Heart right ventricle (tissue), 16 donors: ENCODE results near the gene SNUPN. TPM values are rescaled to one million over a fixed set of nuclear protein-coding genes. Genes with fewer than 3 reads are reported as not detected.

ENCODE experiments used
- ATAC-seq, 8 donors: fragments of 200-7000 bp; cut with Tn5 transposase; one replicate each; pipeline ENCODE4 v1.9.1; 2020; ENCODE audit warnings: mild to moderate bottlenecking in 8 of 8, moderate library complexity in 8 of 8, moderate number of reproducible peaks in 1 of 8
- DNase-seq, 2 donors: peaks; one replicate each; pipeline ENCODE4 v3.0.0-alpha.2; 2020
- H3K27ac ChIP-seq, 10 donors: fragments of 200-600 bp; sonication (generic) in 2 of 10; one replicate each; pipeline versions ENCODE4 v1.5.0 to v1.8.0; 2020 to 2022; ENCODE audit warnings: mild to moderate bottlenecking in 3 of 10
- H3K27me3 ChIP-seq, 7 donors: fragments of 200-600 bp; one replicate each; pipeline ENCODE4 v1.8.0; 2021 to 2022; ENCODE audit warnings: mild to moderate bottlenecking in 2 of 7
- H3K36me3 ChIP-seq, 9 donors: fragments of 200-600 bp; sonication (generic) in 1 of 9; one replicate each; pipeline versions ENCODE4 v1.5.0 to v1.8.0; 2020 to 2022; ENCODE audit warnings: mild to moderate bottlenecking in 2 of 9
- H3K4me1 ChIP-seq, 9 donors: fragments of 200-600 bp; sonication (generic) in 1 of 9; one replicate each; pipeline versions ENCODE4 v1.5.0 to v1.8.0; 2020 to 2022; ENCODE audit warnings: mild to moderate bottlenecking in 4 of 9
- H3K4me3 ChIP-seq, 10 donors: fragments of 200-600 bp; sonication (generic) in 2 of 10; one replicate each; pipeline versions ENCODE4 v1.5.0 to v1.8.0; 2020 to 2022; ENCODE audit warnings: mild to moderate bottlenecking in 7 of 10, moderate library complexity in 2 of 10
- H3K9me3 ChIP-seq, 11 donors: fragments of 200-600 bp in 10 of 11; sonication (generic) in 2 of 11; one replicate each; pipeline versions ENCODE4 v1.5.0 to v1.8.0; 2013 to 2022; ENCODE audit warnings: mild to moderate bottlenecking in 2 of 11, control low read depth in 1 of 11, moderate library complexity in 1 of 11
- WGBS, 2 donors: extraction: QIAGEN DNeasy Blood & Tissue Kit; methylation state at CpG; one replicate each; pipeline ENCODE4 v1.1.7; 2013; ENCODE audit warnings: inconsistent platforms in 1 of 2; 5-methylcytosine and 5-hydroxymethylcytosine counted together
- intact Hi-C, 10 donors: fragments of 100-400 bp; cut with DNase I; formaldehyde crosslinking; loops; one replicate each; pipeline versions ENCODE4 v1.11.1 to v1.14.2; 2022
- polyA plus RNA-seq, 2 donors: library from polyadenylated mRNA; stranded (reverse); fragments of 200-250 nt; gene quantifications; one replicate each; pipeline ENCODE4 v1.2.3, GENCODE V29; 2013
- total RNA-seq, 10 donors: library from RNA; stranded (reverse); fragmentation: NEBNext Ultra II Directional in 3 of 10; extraction: Animal tissue kit (Norgen Biotek cat#: 25700) in 3 of 10; gene quantifications; one replicate each; pipeline versions ENCODE4 v1.2.1 to v1.2.4, GENCODE V29; 2021 to 2023
- TF ChIP-seq, protein P1 (sequence below), 9 donors: fragments of 200-600 bp; sonication (generic) in 2 of 9; IDR thresholded peaks; one replicate each; pipeline versions ENCODE4 v1.5.0 to v1.8.0; 2021 to 2022; ENCODE audit warnings: antibody characterized with exemption in 9 of 9, mild to moderate bottlenecking in 5 of 9, moderate library complexity in 1 of 9
- donor health status: Arrhythmogenic right ventricular cardiomyopathy.
- donor health status: ischemic (EF 13 %, LVEDD 7.1; RV severe dilation, severe dysfunction).
- donor health status: healthy with polysubstance abuse.
- donor health status: DM: no; HTN: yes; CAD: no.
- donor health status: DM: no; HTN: no; CAD: no.
- donor health status: ischemic (EF 25% LVEDD 6.9; RV normal size, moderate dysfunction).
- donor health status: ischemic (EF 25% LVEDD 5.7; RV mildly dilated, moderate dysfunction).
- donor health status: healthy.
- donor health status: DM: yes; HTN: yes; CAD: no.
- donor health status: Ischemic cardiomyopathy.
- donor health status: ischemic (EF 35%, LVEDD 5.7; RV mildly dilated, moderate dysfunction).
- donor health status: nonischemic (EF 11% LVEDD 7.7; RV severe dilation, severe dysfunction).
- donor health status: DM: yes; HTN: yes; CAD: no.
- donor health status: PGD.
- donor health status: ischemic (EF 29% LVEDD 5.4; RV normal size, mild dysfunction).
- donor health status: nonischemic (EF 23%, LVEDD 6.1; RV moderate dilation, normal function).

Gene SNUPN
- total and polyA plus RNA-seq, 12 donors = 12.9 to 18.2 (median 16.1) TPM

DNA sequence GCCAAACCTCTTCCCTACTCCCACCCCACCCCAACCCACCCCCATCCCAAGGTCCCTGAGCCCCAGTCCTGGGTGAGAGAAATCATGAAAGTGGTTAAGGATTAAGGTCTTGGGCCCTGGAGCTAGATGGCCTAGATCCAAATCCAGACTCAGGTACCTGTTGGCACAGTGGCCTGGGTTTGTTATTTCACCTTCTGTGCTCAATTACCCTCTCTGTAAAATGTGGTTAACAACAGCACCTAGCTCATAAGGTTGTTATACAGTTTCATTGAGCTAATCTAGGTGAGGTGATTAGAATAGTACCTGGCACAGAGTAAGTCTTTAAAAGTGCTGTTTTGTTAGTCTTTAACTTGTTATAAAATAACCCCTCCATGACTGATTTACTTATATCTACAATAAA, 6.4 kb upstream of the SNUPN start:
- TF ChIP-seq, protein P1, sequence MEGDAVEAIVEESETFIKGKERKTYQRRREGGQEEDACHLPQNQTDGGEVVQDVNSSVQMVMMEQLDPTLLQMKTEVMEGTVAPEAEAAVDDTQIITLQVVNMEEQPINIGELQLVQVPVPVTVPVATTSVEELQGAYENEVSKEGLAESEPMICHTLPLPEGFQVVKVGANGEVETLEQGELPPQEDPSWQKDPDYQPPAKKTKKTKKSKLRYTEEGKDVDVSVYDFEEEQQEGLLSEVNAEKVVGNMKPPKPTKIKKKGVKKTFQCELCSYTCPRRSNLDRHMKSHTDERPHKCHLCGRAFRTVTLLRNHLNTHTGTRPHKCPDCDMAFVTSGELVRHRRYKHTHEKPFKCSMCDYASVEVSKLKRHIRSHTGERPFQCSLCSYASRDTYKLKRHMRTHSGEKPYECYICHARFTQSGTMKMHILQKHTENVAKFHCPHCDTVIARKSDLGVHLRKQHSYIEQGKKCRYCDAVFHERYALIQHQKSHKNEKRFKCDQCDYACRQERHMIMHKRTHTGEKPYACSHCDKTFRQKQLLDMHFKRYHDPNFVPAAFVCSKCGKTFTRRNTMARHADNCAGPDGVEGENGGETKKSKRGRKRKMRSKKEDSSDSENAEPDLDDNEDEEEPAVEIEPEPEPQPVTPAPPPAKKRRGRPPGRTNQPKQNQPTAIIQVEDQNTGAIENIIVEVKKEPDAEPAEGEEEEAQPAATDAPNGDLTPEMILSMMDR (IDR thresholded peaks at IDR 0.05) = no peak
- Histone ChIP-seq H3K27ac (no peak overlapping the region), H3K9me3 (no peaks in the 10 kb centered on the region), H3K4me1 (peaks cover 0 to 8% (median 4%) of the 10 kb centered on the region in 9 donors), H3K36me3 (peaks cover 0 to 3% (median 0%) of the 10 kb centered on the region in 9 donors), H3K27me3 (no peaks in the 10 kb centered on the region), H3K4me3 (no peak overlapping the region)
- DNase-seq = no peak
- intact Hi-C loops = loop anchor here in 1 of 10 donors (10.0 kb wide), 1 partner anchor 53 kb away; no protein-coding TSS in a partner anchor
- ATAC-seq = no peak

DNA sequence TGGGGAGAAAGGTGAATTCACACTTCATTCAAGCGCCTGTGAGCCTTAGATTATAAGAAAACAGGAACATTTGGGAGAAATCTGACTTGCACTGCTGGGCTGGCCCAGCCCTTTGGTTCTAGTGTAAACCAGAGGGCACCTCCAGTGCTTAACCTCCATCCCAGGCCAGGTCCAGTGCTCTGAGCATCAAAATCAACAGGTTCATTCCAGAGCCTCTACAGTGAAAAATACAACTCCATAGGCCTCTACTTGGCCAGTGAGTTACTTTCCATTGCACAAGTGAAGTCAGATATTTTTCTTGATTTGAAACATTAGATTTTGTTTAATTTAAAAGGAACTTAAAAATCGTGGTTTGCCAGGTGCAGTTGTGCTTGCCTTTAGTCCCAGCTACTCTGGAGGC, 3.0 kb downstream of the SNUPN start:
- TF ChIP-seq, protein P1 (IDR thresholded peaks at IDR 0.05) = no peak
- Histone ChIP-seq H3K27ac (peak overlapping the region in 4 of 10 donors; percentile 3 to 86 (median 82)), H3K27me3 (no peaks in the 10 kb centered on the region), H3K9me3 (no peaks in the 10 kb centered on the region), H3K4me3 (no peak overlapping the region), H3K4me1 (peaks cover 0 to 46% (median 32%) of the 10 kb centered on the region in 9 donors), H3K36me3 (peaks cover 0 to 32% (median 11%) of the 10 kb centered on the region in 9 donors)
- intact Hi-C loops = loop anchor here in 6 of 10 donors (5.0 to 10.0 kb wide), 6 partner anchors 45 to 258 kb away; partner anchors contain the start of genes MAN2C1 (in 2 of the 6), PTPN9 (in 2 of the 6) and SIN3A (in 1 of the 6)
- no peak for DNase-seq
- no peak for ATAC-seq
- WGBS, 2 donors = 80 to 84% methylated on average over 2 of the region's 2 CpGs

DNA sequence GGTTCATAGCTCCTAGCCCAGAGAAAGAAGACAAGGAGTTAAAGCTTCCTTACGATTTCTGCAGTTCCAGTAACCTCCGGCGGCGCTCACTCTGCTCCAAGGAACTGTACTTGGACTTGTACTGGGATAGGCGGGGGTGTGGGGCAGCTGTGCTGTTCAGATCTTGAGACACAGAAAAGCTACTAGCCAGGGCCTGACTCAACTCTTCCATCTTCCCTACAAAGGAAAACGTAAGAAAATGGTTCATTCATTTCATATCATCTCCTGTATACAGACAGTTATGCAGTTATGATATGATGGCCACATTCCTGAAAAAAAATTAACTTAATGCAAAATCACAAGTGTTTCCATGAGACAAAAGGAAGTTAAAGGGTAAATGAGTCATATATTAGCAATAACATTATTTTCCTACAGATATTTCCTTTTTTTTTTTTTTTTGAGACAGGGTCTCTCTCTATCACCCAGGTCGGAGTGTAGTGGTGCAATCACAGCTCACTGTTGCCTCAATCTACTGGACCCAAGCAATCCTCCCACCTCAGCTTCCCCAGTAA, 4.6 kb downstream of the SNUPN start:
- TF ChIP-seq, protein P1 (IDR thresholded peaks at IDR 0.05) = peak in 6 of 9 donors; percentile 15 to 46 (median 29)
- intact Hi-C loops = loop anchor here in 6 of 10 donors (5.0 to 10.0 kb wide), 6 partner anchors 44 to 256 kb away; partner anchors contain the start of genes MAN2C1 (in 2 of the 6), PTPN9 (in 2 of the 6) and SIN3A (in 1 of the 6)
- DNase-seq (peak; percentile 60 to 84), ATAC-seq (peak; percentile 45 to 78 (median 66))
- Histone ChIP-seq H3K4me1 (peaks cover 0 to 37% (median 24%) of the 10 kb centered on the region in 9 donors), H3K27me3 (no peaks in the 10 kb centered on the region), H3K27ac (peak overlapping the region; percentile 55 to 86 (median 78)), H3K4me3 (peak overlapping the region in 6 of 10 donors; percentile 19 to 39 (median 24)), H3K36me3 (peaks cover 0 to 47% (median 26%) of the 10 kb centered on the region in 9 donors), H3K9me3 (no peaks in the 10 kb centered on the region)
- 37 to 60% methylated on average over 7 of the region's 7 CpGs for WGBS, 2 donors

DNA sequence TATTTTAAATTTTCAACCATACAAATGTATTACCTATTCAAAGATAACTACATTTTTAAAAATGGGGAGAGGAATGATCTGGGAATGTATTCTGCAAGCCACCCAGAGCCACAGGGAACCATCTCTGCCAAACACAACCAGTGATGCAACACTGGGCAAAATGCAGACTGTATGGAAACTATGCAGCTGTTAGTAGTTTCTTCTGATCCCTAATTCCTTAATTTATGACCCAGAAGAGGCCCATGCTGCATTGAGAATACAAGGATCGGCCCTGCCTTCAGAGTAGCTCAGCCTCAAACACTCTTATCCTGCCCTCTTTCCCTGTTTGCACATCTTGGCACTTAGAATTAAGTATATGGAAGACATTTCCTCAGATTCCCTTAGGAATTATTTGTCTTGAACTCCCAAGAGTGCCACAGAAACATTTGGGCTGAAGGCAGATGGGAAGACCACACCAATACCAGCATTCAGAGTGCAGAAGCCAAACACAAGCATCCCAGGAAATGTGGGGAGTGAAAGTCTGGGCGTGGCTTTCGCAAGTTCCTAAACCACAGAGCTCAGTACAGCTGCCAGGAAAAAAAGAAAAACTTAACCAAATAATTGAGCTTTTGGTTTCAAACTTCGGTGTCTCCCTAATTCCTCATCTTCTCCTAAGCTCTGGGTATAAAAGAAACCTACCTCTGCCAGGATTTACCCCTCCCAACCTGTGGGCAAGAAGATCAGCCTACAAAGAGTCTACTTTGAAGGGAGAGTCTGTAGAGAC, 5.3 kb downstream of the SNUPN start:
- TF ChIP-seq, protein P1 (IDR thresholded peaks at IDR 0.05) = no peak
- Histone ChIP-seq H3K36me3 (peaks cover 0 to 53% (median 29%) of the 10 kb centered on the region in 9 donors), H3K27ac (peak overlapping the region; percentile 55 to 86 (median 78)), H3K4me3 (peak overlapping the region in 6 of 10 donors; percentile 19 to 39 (median 24)), H3K4me1 (peaks cover 0 to 36% (median 24%) of the 10 kb centered on the region in 9 donors), H3K9me3 (no peaks in the 10 kb centered on the region), H3K27me3 (no peaks in the 10 kb centered on the region)
- DNase-seq = peak in 1 of 2 donors; percentile 50
- intact Hi-C loops = loop anchor here in 6 of 10 donors (5.0 to 10.0 kb wide), 6 partner anchors 43 to 255 kb away; partner anchors contain the start of genes MAN2C1 (in 2 of the 6), PTPN9 (in 2 of the 6) and SIN3A (in 1 of the 6)
- 35 to 48% methylated on average over 4 of the region's 4 CpGs for WGBS, 2 donors
- peak; percentile 35 to 72 (median 63) for ATAC-seq
